H1 (cell line): ENCODE results near the gene HRH1. TPM values are rescaled to one million over a fixed set of nuclear protein-coding genes. Genes with fewer than 3 reads are reported as not detected.

Source experiments
- CTCF ChIA-PET: fragments of 300-600 bp; sonication (Branson Sonifier 250); formaldehyde crosslinking; loops from one replicate; lab custom pipeline; 2021; ENCODE audit not compliant: partially characterized antibody; lab: Charles Lee
- POLR2A ChIA-PET: fragments of 300-600 bp; sonication (Branson Sonifier 250); formaldehyde crosslinking; loops from one replicate; lab custom pipeline; 2021; ENCODE audit warnings: inconsistent platforms; ENCODE audit not compliant: partially characterized antibody; lab: Charles Lee
- DNase-seq, 2 experiments: peaks; one replicate each; pipeline versions ENCODE4 v3.0.0 to v3.0.0-alpha.2; 2010 to 2022; ENCODE audit warnings: low spot score in 2 of 2, low read depth in 1 of 2, mixed read lengths in 1 of 2
- FAIRE-seq: peaks from 2 replicates; lab custom pipeline; 2011; peaks lifted over from hg19 to GRCh38; lab: Jason Lieb, UNC
- H2AFZ ChIP-seq: 2 replicates; pipeline ENCODE4 v1.8.1; 2012; ENCODE audit warnings: low read length, inconsistent platforms
- H2AK5ac ChIP-seq: 2 replicates; pipeline ENCODE4 v1.6.1; 2013; ENCODE audit warnings: low read depth, low read length
- H2BK120ac ChIP-seq: replicated peaks from 2 replicates; pipeline ENCODE3; 2013; ENCODE audit warnings: low read depth, low read length, inconsistent platforms
- H2BK12ac ChIP-seq: 2 replicates; pipeline ENCODE4 v1.6.1; 2013; ENCODE audit warnings: low read depth, low read length
- H2BK15ac ChIP-seq: 2 replicates; pipeline ENCODE4 v1.6.1; 2013; ENCODE audit warnings: low read length
- H2BK20ac ChIP-seq: 2 replicates; pipeline ENCODE4 v1.6.1; 2013; ENCODE audit warnings: low read length
- H2BK5ac ChIP-seq: 2 replicates; pipeline ENCODE4 v1.6.1; 2013; ENCODE audit warnings: low read depth, low read length
- H3K14ac ChIP-seq: 2 replicates; pipeline ENCODE4 v1.6.1; 2013; ENCODE audit warnings: inconsistent platforms; ENCODE audit not compliant: insufficient read length
- H3K18ac ChIP-seq: 2 replicates; pipeline ENCODE4 v1.6.1; 2013; ENCODE audit warnings: low read length; ENCODE audit errors: extremely low read depth
- H3K23ac ChIP-seq: 2 replicates; pipeline ENCODE4 v1.6.1; 2013; ENCODE audit warnings: inconsistent platforms; ENCODE audit not compliant: insufficient read length
- H3K23me2 ChIP-seq: 2 replicates; pipeline ENCODE4 v1.6.1; 2013; ENCODE audit warnings: low read depth, low read length
- H3K27ac ChIP-seq: 2 replicates; pipeline ENCODE4 v1.6.1; 2011; ENCODE audit warnings: low read depth, low read length, inconsistent platforms
- H3K27me3 ChIP-seq, 4 experiments: replicated peaks in 1 of 4; 1 replicate in 1 of 4; 2 replicates in 3 of 4; pipeline versions ENCODE4 v1.6.1 to v1.8.1; 2011 to 2013; ENCODE audit warnings: low read length in 3 of 4, mild to moderate bottlenecking in 3 of 4, inconsistent platforms in 2 of 4, mixed read lengths in 2 of 4, moderate library complexity in 1 of 4; ENCODE audit not compliant: control insufficient read depth in 3 of 4, insufficient read depth in 3 of 4; ENCODE audit errors: extremely low read depth in 1 of 4
- H3K36me3 ChIP-seq, 4 experiments: 2 replicates each; pipeline versions ENCODE4 v1.6.1 to v1.8.1; 2011 to 2013; ENCODE audit warnings: mild to moderate bottlenecking in 4 of 4, low read length in 3 of 4, moderate library complexity in 2 of 4, control low read depth in 1 of 4, inconsistent platforms in 1 of 4; ENCODE audit not compliant: insufficient read depth in 4 of 4, control insufficient read depth in 2 of 4
- H3K4ac ChIP-seq: replicated peaks from 2 replicates; pipeline ENCODE3; 2013; ENCODE audit warnings: low read length, low read depth, mixed read lengths, inconsistent platforms; ENCODE audit not compliant: insufficient read length
- H3K4me1 ChIP-seq, 4 experiments: replicated peaks in 1 of 4; 1 replicate in 1 of 4; 2 replicates in 3 of 4; pipeline versions ENCODE4 v1.6.1 to v1.8.1; 2011 to 2013; ENCODE audit warnings: low read length in 3 of 4, inconsistent platforms in 2 of 4, mixed read lengths in 1 of 4; ENCODE audit not compliant: insufficient read depth in 4 of 4, control insufficient read depth in 3 of 4
- H3K4me2 ChIP-seq, 2 experiments: 2 replicates each; pipeline versions ENCODE4 v1.6.1 to v1.8.1; 2011 to 2013; ENCODE audit warnings: low read depth in 2 of 2, low read length in 2 of 2, control low read depth in 1 of 2, inconsistent platforms in 1 of 2, mild to moderate bottlenecking in 1 of 2; ENCODE audit not compliant: insufficient read depth in 1 of 2
- H3K4me3 ChIP-seq, 4 experiments: fragments of 200-600, 300-600 bp in 1 of 4; sonication (generic), shearing (Covaris generic), sonication (Bioruptor Twin) in 1 of 4; 2 replicates each; pipeline versions ENCODE4 v1.5.1 to v1.8.1; 2011 to 2016; ENCODE audit warnings: low read length in 4 of 4, low read depth in 3 of 4, control low read depth in 2 of 4, inconsistent platforms in 2 of 4, mild to moderate bottlenecking in 2 of 4, mixed read lengths in 1 of 4, moderate library complexity in 1 of 4; ENCODE audit not compliant: insufficient read depth in 2 of 4; ENCODE audit errors: extremely low read depth in 1 of 4
- H3K56ac ChIP-seq: replicated peaks from 2 replicates; pipeline ENCODE3; 2013; ENCODE audit warnings: low read depth, mild to moderate bottlenecking, mixed read lengths, low read length, inconsistent platforms; ENCODE audit not compliant: insufficient read length
- H3K79me1 ChIP-seq: 2 replicates; pipeline ENCODE4 v1.6.1; 2013; ENCODE audit warnings: low read depth, low read length, control low read depth
- H3K79me2 ChIP-seq, 2 experiments: 2 replicates each; pipeline versions ENCODE4 v1.6.1 to v1.8.1; 2012 to 2013; ENCODE audit warnings: low read length in 2 of 2, mild to moderate bottlenecking in 2 of 2, inconsistent platforms in 1 of 2; ENCODE audit not compliant: insufficient read depth in 2 of 2, control insufficient read depth in 1 of 2
- H3K9ac ChIP-seq, 4 experiments: replicated peaks in 1 of 4; 1 replicate in 1 of 4; 2 replicates in 3 of 4; pipeline versions ENCODE4 v1.6.1 to v1.8.1; 2011 to 2013; ENCODE audit warnings: low read depth in 3 of 4, low read length in 3 of 4, control low read depth in 2 of 4, mild to moderate bottlenecking in 2 of 4, moderate library complexity in 2 of 4, inconsistent platforms in 1 of 4; ENCODE audit errors: extremely low read depth in 1 of 4
- H3K9me3 ChIP-seq, 2 experiments: 2 replicates each; pipeline versions ENCODE4 v1.6.1 to v1.8.1; 2012 to 2013; ENCODE audit warnings: mild to moderate bottlenecking in 2 of 2, moderate library complexity in 2 of 2, control low read depth in 1 of 2, inconsistent platforms in 1 of 2, low read depth in 1 of 2, low read length in 1 of 2, mixed read lengths in 1 of 2; ENCODE audit not compliant: insufficient read depth in 2 of 2
- H4K20me1 ChIP-seq, 2 experiments: replicated peaks in 1 of 2; 2 replicates each; pipeline versions ENCODE3 to v1.8.1; 2011 to 2013; ENCODE audit warnings: inconsistent platforms in 2 of 2, low read length in 2 of 2, mild to moderate bottlenecking in 1 of 2; ENCODE audit not compliant: insufficient read depth in 2 of 2, control insufficient read depth in 1 of 2
- H4K5ac ChIP-seq: 2 replicates; pipeline ENCODE4 v1.6.1; 2013; ENCODE audit warnings: low read length, low read depth, mixed read lengths, inconsistent platforms; ENCODE audit not compliant: insufficient read length
- H4K8ac ChIP-seq: 2 replicates; pipeline ENCODE4 v1.8.0; 2013; ENCODE audit warnings: mild to moderate bottlenecking, moderate library complexity, low read length, inconsistent platforms; ENCODE audit not compliant: insufficient read depth; ENCODE audit errors: extremely low read depth
- H4K91ac ChIP-seq: replicated peaks from 2 replicates; pipeline ENCODE3; 2013; ENCODE audit warnings: low read length, mixed read lengths, inconsistent platforms; ENCODE audit not compliant: insufficient read length
- BCL11A ChIP-seq, 2 experiments: IDR thresholded peaks; one replicate each; pipeline ENCODE4 v1.6.1; 2011; ENCODE audit warnings: low read depth in 2 of 2, low read length in 2 of 2, mild to moderate bottlenecking in 2 of 2
- CTBP2 ChIP-seq: IDR thresholded peaks from 2 replicates; pipeline ENCODE4 v1.7.0; 2011; ENCODE audit warnings: borderline replicate concordance, mild to moderate bottlenecking, moderate library complexity, mixed read lengths, low read length; ENCODE audit not compliant: insufficient read depth, insufficient read length
- GABPA ChIP-seq: IDR thresholded peaks from 2 replicates; pipeline ENCODE4 v1.6.1; 2011; ENCODE audit warnings: mild to moderate bottlenecking, low read length, moderate library complexity, borderline replicate concordance; ENCODE audit not compliant: insufficient read depth
- JUND ChIP-seq: IDR thresholded peaks from 2 replicates; pipeline ENCODE4 v1.6.1; 2011; ENCODE audit warnings: mild to moderate bottlenecking, improper control_type of control experiment, low read length
- NRF1 ChIP-seq: IDR thresholded peaks from 2 replicates; pipeline ENCODE4 v1.6.1; 2011; ENCODE audit warnings: mild to moderate bottlenecking, low read depth, low read length, improper control_type of control experiment
- POLR2A ChIP-seq, 2 experiments: IDR thresholded peaks; 1 replicate in 1 of 2; 2 replicates in 1 of 2; pipeline ENCODE4 v1.6.1; 2011; ENCODE audit warnings: low read depth in 2 of 2, low read length in 2 of 2, mild to moderate bottlenecking in 2 of 2; ENCODE audit errors: control extremely low read depth in 1 of 2
- POU5F1 ChIP-seq: IDR thresholded peaks from 2 replicates; pipeline ENCODE4 v1.6.1; 2011; ENCODE audit warnings: low read depth, mild to moderate bottlenecking, low read length, moderate library complexity
- SAP30 ChIP-seq: fragments of 300-600 bp; sonication (generic); IDR thresholded peaks from 2 replicates; pipeline ENCODE4 v1.7.1; 2012; ENCODE audit warnings: low read length, moderate library complexity, mild to moderate bottlenecking, inconsistent platforms; ENCODE audit not compliant: insufficient read depth, insufficient replicate concordance
- SIX5 ChIP-seq: IDR thresholded peaks from 2 replicates; pipeline ENCODE4 v1.6.1; 2011; ENCODE audit warnings: mild to moderate bottlenecking, low read depth, low read length
- TBP ChIP-seq: IDR thresholded peaks from 2 replicates; pipeline ENCODE4 v1.6.1; 2011; ENCODE audit warnings: low read depth, low read length, improper control_type of control experiment
- YY1 ChIP-seq: IDR thresholded peaks from 2 replicates; pipeline ENCODE4 v1.6.1; 2011; ENCODE audit warnings: low read depth, mild to moderate bottlenecking, low read length
- ZNF274 ChIP-seq: IDR thresholded peaks from 2 replicates; pipeline ENCODE4 v1.7.0; 2012; ENCODE audit warnings: low read length, borderline replicate concordance; ENCODE audit errors: extremely low read depth
- WGBS, 2 experiments: shearing (Covaris generic) in 1 of 2; methylation state at CpG; one replicate each; pipeline versions ENCODE4 v1.1.6 to v1.1.7; 2013 to 2015; ENCODE audit warnings: low lambda C conversion rate in 2 of 2, mixed read lengths in 2 of 2, inconsistent platforms in 1 of 2, low coverage in 1 of 2, missing lambda C conversion rate in 1 of 2; ENCODE audit not compliant: insufficient replicate concordance in 2 of 2, insufficient coverage in 1 of 2, insufficient read length in 1 of 2; ENCODE audit errors: extremely low coverage in 1 of 2, missing lambda C conversion rate in 1 of 2; 5-methylcytosine and 5-hydroxymethylcytosine counted together
- polyA plus RNA-seq, 7 experiments: library from polyadenylated mRNA; depleted of rRNA in 3 of 7; stranded (reverse) in 5 of 7; unstranded in 2 of 7; fragments of >200 nt in 5 of 7; fragments of 200-250 nt in 2 of 7; gene quantifications; 1 replicate in 5 of 7; 2 replicates in 1 of 7; 4 replicates in 1 of 7; pipeline versions ENCODE4 v1.2.1 to v1.2.3, GENCODE V29; 2011 to 2013; ENCODE audit warnings: missing spikeins in 2 of 7, mixed read lengths in 2 of 7
- total RNA-seq: library from RNA; stranded (reverse); fragmentation: NEBNext Ultra II Directional; extraction: Animal tissue kit (Norgen Biotek cat#: 25700); gene quantifications from 2 replicates; pipeline ENCODE4 v1.2.1, GENCODE V29; 2021
- TF ChIP-seq, protein P1 (sequence below): IDR thresholded peaks from 2 replicates; pipeline ENCODE4 v1.6.1; 2012; ENCODE audit warnings: inconsistent platforms

The HRH1 gene
- total and polyA plus RNA-seq, 2 of the 8 experiments (the other 6 are each of a cell fraction or from before 2014, with no cell fraction given), result 0.11 TPM; not detected in 1

DNA sequence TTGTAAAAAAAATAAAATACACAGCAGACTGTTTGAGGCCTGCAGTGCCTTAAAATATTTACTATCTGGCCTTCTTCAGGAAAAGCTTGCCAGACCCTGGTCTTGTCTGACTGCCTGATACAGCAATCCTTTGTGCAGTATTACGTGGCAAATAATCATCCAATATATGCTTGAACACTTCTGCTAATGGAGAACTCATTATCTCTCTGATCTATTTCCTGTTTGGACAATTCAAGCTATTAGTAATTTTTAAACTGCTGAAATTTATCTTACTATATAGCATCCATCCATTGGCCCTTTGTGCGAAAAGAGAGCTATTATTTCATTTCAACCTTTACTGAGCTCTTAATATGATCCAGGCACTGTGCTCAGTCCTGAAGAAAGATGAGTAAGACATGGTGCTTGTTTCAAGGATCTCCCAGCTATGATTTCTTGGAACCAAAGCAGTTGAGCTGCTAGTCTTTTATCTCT lies 133.8 kb downstream of the HRH1 start:
- H2AK5ac ChIP-seq, result no peak overlapping the region
- no peak overlapping the region for H2BK5ac ChIP-seq
- no peak overlapping the region for H4K91ac ChIP-seq
- no peak overlapping the region for H2AFZ ChIP-seq
- no peak overlapping the region for H3K56ac ChIP-seq
- H4K5ac ChIP-seq, result no peak overlapping the region
- no peaks in the 10 kb centered on the region for H3K4me1 ChIP-seq
- FAIRE-seq, result no peak
- no peak overlapping the region for H3K18ac ChIP-seq
- H2BK120ac ChIP-seq, result no peak overlapping the region
- DNase-seq, result no peak
- TF ChIP-seq GABPA, result no peak
- TF ChIP-seq, protein P1, sequence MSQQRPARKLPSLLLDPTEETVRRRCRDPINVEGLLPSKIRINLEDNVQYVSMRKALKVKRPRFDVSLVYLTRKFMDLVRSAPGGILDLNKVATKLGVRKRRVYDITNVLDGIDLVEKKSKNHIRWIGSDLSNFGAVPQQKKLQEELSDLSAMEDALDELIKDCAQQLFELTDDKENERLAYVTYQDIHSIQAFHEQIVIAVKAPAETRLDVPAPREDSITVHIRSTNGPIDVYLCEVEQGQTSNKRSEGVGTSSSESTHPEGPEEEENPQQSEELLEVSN, result no peak
- no peak for TF ChIP-seq SAP30
- TF ChIP-seq ZNF274, result no peak
- no peak for TF ChIP-seq CTBP2
- no peak for TF ChIP-seq NRF1
- no peak for TF ChIP-seq POLR2A (IDR thresholded peaks at IDR 0.05; ENCODE audit: control extremely low read depth in 1 of 2, low read depth in 2 of 2, low read length in 2 of 2)
- no peak for TF ChIP-seq SIX5
- no peak for TF ChIP-seq JUND
- no peak for TF ChIP-seq BCL11A (IDR thresholded peaks at IDR 0.05; ENCODE audit: low read depth in 2 of 2, low read length in 2 of 2)
- no peak for TF ChIP-seq TBP
- no peak for TF ChIP-seq POU5F1
- TF ChIP-seq YY1, result no peak
- H3K23ac ChIP-seq, result no peak overlapping the region
- H3K9ac ChIP-seq, result no peak overlapping the region
- H3K79me2 ChIP-seq, result no peaks in the 10 kb centered on the region
- ChIA-PET POLR2A (interaction anchor here (1.4 kb wide), 1 partner anchor 11 kb away, joined by 3 read pairs; no protein-coding TSS in a partner anchor), CTCF (interaction anchor here (1.7 to 1.8 kb wide), 3 partner anchors 8 to 226 kb away, joined by 4 to 8 read pairs (median 4); no protein-coding TSS in a partner anchor)
- no peak overlapping the region for H2BK12ac ChIP-seq
- no peaks in the 10 kb centered on the region for H3K23me2 ChIP-seq
- no peak overlapping the region for H2BK15ac ChIP-seq
- H3K4me3 ChIP-seq, result no peak overlapping the region
- H3K4ac ChIP-seq, result no peak overlapping the region
- H3K14ac ChIP-seq, result no peak overlapping the region
- no peaks in the 10 kb centered on the region for H4K20me1 ChIP-seq
- no peak overlapping the region for H2BK20ac ChIP-seq
- H4K8ac ChIP-seq, result no peak overlapping the region
- no peak overlapping the region for H3K27ac ChIP-seq
- H3K27me3 ChIP-seq, result no peaks in the 10 kb centered on the region
- 94% methylated on average over 2 of the region's 2 CpGs; no CpG with 5 or more reads in 1 of the 2 experiments for WGBS, 2 experiments
- H3K4me2 ChIP-seq, result no peak overlapping the region
- H3K9me3 ChIP-seq, result no peaks in the 10 kb centered on the region
- no peaks in the 10 kb centered on the region; the same call in 1 of the 2 replicates for H3K79me1 ChIP-seq
- H3K36me3 ChIP-seq, result no peaks in the 10 kb centered on the region
